NCI-H524 treated with DMSO at 0.1 percent for 48 hours (cell line): ENCODE data around the gene AKAP7.
"Not testable (repeated sequence)": the region's sequence is repeated elsewhere in the genome, so short reads cannot be mapped to it uniquely, and the experiment has no call there.

Experiments
- DNase-seq: peaks from one replicate; lab custom pipeline; 2025; lab: John Stamatoyannopoulos, UW

Gene AKAP7

GRCh38 chr6:131135244-131136020, at the start of gene AKAP7:
AKAP7 (plus strand) TSS chr6:131135467; CDS start chr6:131135764, 297 bp downstream.
- peak; percentile 32 for DNase-seq

GRCh38 chr6:131090339-131090738, 44.9 kb upstream of the AKAP7 start:
- not testable (repeated sequence) for DNase-seq

- not testable (repeated sequence) for DNase-seq
Measured at GRCh38 chr6:131091944-131092343, 43.3 kb upstream of the AKAP7 start.

- no peak for DNase-seq
Measured at GRCh38 chr6:131093334-131093733, 41.9 kb upstream of the AKAP7 start.

GRCh38 chr6:131096786-131097185, 38.5 kb upstream of the AKAP7 start:
- DNase-seq: no peak

- DNase-seq: no peak
Measured at GRCh38 chr6:131101911-131102680, 33.2 kb upstream of the AKAP7 start.

- DNase-seq: no peak
Measured at GRCh38 chr6:131103296-131103695, 32.0 kb upstream of the AKAP7 start.

GRCh38 chr6:131103901-131104300, 31.4 kb upstream of the AKAP7 start:
- no peak for DNase-seq

- DNase-seq: no peak
Measured at GRCh38 chr6:131107151-131107550, 28.1 kb upstream of the AKAP7 start.

GRCh38 chr6:131112249-131112648, 23.0 kb upstream of the AKAP7 start:
- no peak for DNase-seq

- no peak for DNase-seq
Measured at GRCh38 chr6:131115651-131116050, 19.6 kb upstream of the AKAP7 start.

- DNase-seq: no peak
Measured at GRCh38 chr6:131116321-131116720, 18.9 kb upstream of the AKAP7 start.

GRCh38 chr6:131116755-131117360, 18.4 kb upstream of the AKAP7 start:
- DNase-seq: no peak

- no peak for DNase-seq
Measured at GRCh38 chr6:131117878-131118277, 17.4 kb upstream of the AKAP7 start.

- DNase-seq: no peak
Measured at GRCh38 chr6:131122007-131122406, 13.3 kb upstream of the AKAP7 start.

GRCh38 chr6:131122516-131122915, 12.8 kb upstream of the AKAP7 start:
- DNase-seq: peak; percentile 35

- DNase-seq: no peak
Measured at GRCh38 chr6:131124336-131125071, 10.8 kb upstream of the AKAP7 start.

GRCh38 chr6:131125431-131125830, 9.8 kb upstream of the AKAP7 start:
- DNase-seq: no peak

- DNase-seq: no peak
Measured at GRCh38 chr6:131129689-131130553, 5.3 kb upstream of the AKAP7 start.

GRCh38 chr6:131130554-131130940, 4.7 kb upstream of the AKAP7 start:
- DNase-seq: no peak

GRCh38 chr6:131132360-131132759, 2.9 kb upstream of the AKAP7 start:
- DNase-seq: no peak
